HEK293T (cell line): Measurements from ENCODE around the gene PHYKPL.

ENCODE experiments used
- CTCF ChIA-PET: fragments of 350-600 bp; formaldehyde crosslinking; extraction: SDS; loops from one replicate; lab custom pipeline; 2021; ENCODE audit warnings: antibody characterized with exemption, inconsistent platforms; lab: Yijun Ruan, JAX
- POLR2A ChIA-PET: fragments of 350-600 bp; formaldehyde crosslinking; extraction: SDS; loops from one replicate; lab custom pipeline; 2020; ENCODE audit warnings: antibody characterized with exemption, inconsistent platforms; lab: Yijun Ruan, JAX
- DNase-seq: peaks from one replicate; pipeline ENCODE4 v3.0.0; 2012; ENCODE audit warnings: mixed read lengths; ENCODE audit errors: extremely low spot score
- ARNT ChIP-seq: fragments of 450-650 bp; IDR thresholded peaks from 2 replicates; pipeline ENCODE4 v1.6.1; 2017; ENCODE audit warnings: mild to moderate bottlenecking
- BHLHE40 ChIP-seq: fragments of 450-650 bp; IDR thresholded peaks from 2 replicates; pipeline ENCODE4 v1.6.1; 2016; ENCODE audit warnings: mild to moderate bottlenecking, moderate library complexity, borderline replicate concordance
- CTBP1 ChIP-seq: fragments of 450-650 bp; IDR thresholded peaks from 2 replicates; pipeline ENCODE4 v1.6.1; 2016; ENCODE audit warnings: borderline replicate concordance
- ELF4 ChIP-seq: fragments of 450-650 bp; IDR thresholded peaks from 2 replicates; pipeline ENCODE4 v1.6.1; 2017; ENCODE audit warnings: antibody characterized with exemption
- FOXA1 ChIP-seq: fragments of 450-650 bp; IDR thresholded peaks from 2 replicates; pipeline ENCODE4 v1.6.1; 2016; ENCODE audit warnings: mild to moderate bottlenecking
- FOXK2 ChIP-seq: fragments of 450-650 bp; IDR thresholded peaks from 2 replicates; pipeline ENCODE4 v1.6.1; 2016; ENCODE audit warnings: mild to moderate bottlenecking
- FOXM1 ChIP-seq: fragments of 450-650 bp; IDR thresholded peaks from 2 replicates; pipeline ENCODE4 v1.6.1; 2017; ENCODE audit warnings: mild to moderate bottlenecking, borderline replicate concordance
- HDGF ChIP-seq: fragments of 450-650 bp; IDR thresholded peaks from 2 replicates; pipeline ENCODE4 v1.6.1; 2017; ENCODE audit warnings: antibody characterized with exemption, borderline replicate concordance
- L3MBTL2 ChIP-seq: fragments of 450-650 bp; conservative IDR thresholded peaks from 2 replicates; pipeline ENCODE4 v1.6.1; 2016; ENCODE audit warnings: mild to moderate bottlenecking
- LEF1 ChIP-seq: fragments of 450-650 bp; IDR thresholded peaks from 2 replicates; pipeline ENCODE4 v1.6.1; 2017; ENCODE audit warnings: mild to moderate bottlenecking, borderline replicate concordance
- NFRKB ChIP-seq: fragments of 450-650 bp; IDR thresholded peaks from 2 replicates; pipeline ENCODE4 v1.6.1; 2016; ENCODE audit warnings: mild to moderate bottlenecking, moderate library complexity
- SP1 ChIP-seq: fragments of 450-650 bp; IDR thresholded peaks from 2 replicates; pipeline ENCODE4 v1.6.1; 2017
- SUZ12 ChIP-seq: fragments of 450-650 bp; IDR thresholded peaks from 2 replicates; pipeline ENCODE4 v1.6.1; 2016; ENCODE audit warnings: mild to moderate bottlenecking
- TARDBP ChIP-seq: fragments of 450-650 bp; IDR thresholded peaks from 2 replicates; pipeline ENCODE4 v1.6.1; 2016
- ZNF384 ChIP-seq: fragments of 450-650 bp; IDR thresholded peaks from 2 replicates; pipeline ENCODE4 v1.6.1; 2016
- TF ChIP-seq, protein P1 (sequence below): fragments of 450-650 bp; IDR thresholded peaks from 2 replicates; pipeline ENCODE4 v1.6.1; 2016

Gene PHYKPL

DNA sequence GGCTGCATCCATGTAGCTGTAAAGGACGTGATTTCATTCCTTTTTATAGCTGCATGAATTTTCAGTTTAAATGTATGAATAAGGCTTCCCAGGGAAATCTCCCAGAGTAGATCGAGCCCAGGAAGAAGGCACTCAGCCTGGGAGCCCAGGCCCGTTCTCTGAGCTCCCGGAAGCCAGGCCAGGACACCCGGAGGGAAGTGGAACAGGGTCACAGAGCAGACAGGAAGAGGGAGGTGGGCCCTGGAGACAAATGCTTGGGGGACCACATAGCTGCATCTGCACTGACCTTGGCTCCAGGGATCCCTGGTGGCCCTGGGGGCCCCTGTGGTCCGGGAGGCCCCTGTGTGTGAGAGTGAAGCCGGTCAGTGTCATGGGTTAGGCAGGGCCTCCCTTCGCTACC, 19.7 kb upstream of the PHYKPL start:
- POLR2A ChIA-PET, result interaction anchor here (2.5 kb wide), 1 partner anchor 20 kb away, joined by 7 read pairs; the partner anchor contains the start of gene PHYKPL
- DNase-seq, result no peak
- CTCF ChIA-PET, result interaction anchor here (0.8 kb wide), 1 partner anchor 20 kb away, joined by 3 read pairs; the partner anchor contains the start of gene PHYKPL
- TF ChIP-seq FOXM1 (no peak), L3MBTL2 (no peak), SP1 (no peak), FOXA1 (no peak), NFRKB (no peak), ELF4 (no peak), TARDBP (no peak), ZNF384 (no peak), BHLHE40 (no peak), FOXK2 (no peak), SUZ12 (no peak), CTBP1 (no peak), ARNT (no peak), HDGF (no peak), LEF1 (no peak)
- TF ChIP-seq, protein P1, sequence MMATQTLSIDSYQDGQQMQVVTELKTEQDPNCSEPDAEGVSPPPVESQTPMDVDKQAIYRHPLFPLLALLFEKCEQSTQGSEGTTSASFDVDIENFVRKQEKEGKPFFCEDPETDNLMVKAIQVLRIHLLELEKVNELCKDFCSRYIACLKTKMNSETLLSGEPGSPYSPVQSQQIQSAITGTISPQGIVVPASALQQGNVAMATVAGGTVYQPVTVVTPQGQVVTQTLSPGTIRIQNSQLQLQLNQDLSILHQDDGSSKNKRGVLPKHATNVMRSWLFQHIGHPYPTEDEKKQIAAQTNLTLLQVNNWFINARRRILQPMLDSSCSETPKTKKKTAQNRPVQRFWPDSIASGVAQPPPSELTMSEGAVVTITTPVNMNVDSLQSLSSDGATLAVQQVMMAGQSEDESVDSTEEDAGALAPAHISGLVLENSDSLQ, result no peak

DNA sequence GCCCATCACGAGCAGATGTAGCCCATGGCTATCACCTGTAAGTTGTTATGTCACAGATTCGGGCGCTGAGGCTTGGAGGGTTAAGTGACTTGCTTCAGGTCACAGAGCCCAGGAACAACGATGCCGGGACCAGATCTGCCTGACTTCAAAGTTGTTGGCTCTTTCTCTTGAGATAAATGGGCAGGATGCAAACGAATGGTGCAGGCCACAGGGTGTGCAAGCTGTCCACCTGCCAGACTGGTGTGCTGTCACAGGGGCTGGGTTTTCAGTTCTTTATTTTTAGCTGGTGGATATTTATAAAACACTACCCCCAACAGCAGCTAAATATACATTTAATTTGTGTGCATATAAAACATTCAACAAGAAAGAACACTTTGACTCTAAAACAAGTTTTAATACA, 17.7 kb upstream of the PHYKPL start:
- TF ChIP-seq TARDBP (no peak), FOXA1 (no peak), NFRKB (no peak), ELF4 (no peak), SP1 (no peak), L3MBTL2 (no peak), ARNT (no peak), ZNF384 (no peak), HDGF (no peak), CTBP1 (no peak), FOXK2 (no peak), LEF1 (no peak), FOXM1 (no peak), BHLHE40 (no peak), SUZ12 (no peak)
- TF ChIP-seq, protein P1, result no peak
- no peak for DNase-seq
- POLR2A ChIA-PET, result interaction anchor here (1.7 kb wide), 1 partner anchor 46 kb away, joined by 5 read pairs; the partner anchor contains the start of gene HNRNPAB
- CTCF ChIA-PET, result interaction anchor here (1.3 kb wide), 1 partner anchor 15 kb away, joined by 3 read pairs; no protein-coding TSS in a partner anchor

DNA sequence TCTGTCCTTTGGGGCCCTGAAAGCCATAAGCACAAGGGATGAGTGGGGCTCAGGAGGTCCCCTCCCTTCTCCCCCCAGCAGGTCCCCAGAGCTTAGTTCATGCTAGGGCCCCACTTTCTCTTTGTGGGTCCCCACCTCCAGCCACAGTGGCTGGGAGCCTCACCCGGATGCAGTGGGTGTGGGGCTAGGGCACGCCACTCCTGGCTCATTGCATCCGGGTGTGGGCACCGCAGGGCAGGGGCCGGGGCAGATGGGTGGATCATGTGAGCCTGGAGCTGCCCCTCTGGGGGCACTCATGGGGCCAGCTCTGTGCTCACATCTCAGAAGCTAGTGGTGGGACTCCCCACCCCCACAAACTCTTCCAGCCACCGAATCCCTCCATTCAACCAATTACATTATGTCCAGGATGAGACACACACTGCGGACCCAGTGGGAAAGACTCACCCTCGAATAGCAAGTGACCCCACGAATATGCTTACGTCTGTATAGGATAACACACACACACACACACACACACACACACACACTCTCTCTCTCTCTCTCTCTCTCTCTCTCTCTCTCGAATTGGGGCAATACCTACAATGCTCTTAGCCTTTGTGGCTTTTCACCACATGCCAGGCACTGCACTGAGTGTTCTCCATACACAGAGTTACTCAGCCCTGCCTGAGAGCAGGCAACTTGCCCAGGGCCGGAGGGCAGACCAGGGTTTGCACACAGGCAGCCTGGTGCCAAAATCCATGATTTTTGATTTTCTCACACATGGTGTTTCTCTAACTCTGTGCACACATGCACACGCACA, 16.8 kb upstream of the PHYKPL start:
- DNase-seq, result no peak
- no peak for TF ChIP-seq FOXM1
- no peak for TF ChIP-seq SP1
- TF ChIP-seq BHLHE40, result no peak
- TF ChIP-seq HDGF, result no peak
- TF ChIP-seq CTBP1, result no peak
- TF ChIP-seq NFRKB, result no peak
- TF ChIP-seq ZNF384, result no peak
- TF ChIP-seq, protein P1, result no peak
- TF ChIP-seq FOXA1, result no peak
- no peak for TF ChIP-seq LEF1
- no peak for TF ChIP-seq L3MBTL2
- TF ChIP-seq SUZ12, result no peak
- no peak for TF ChIP-seq ELF4
- no peak for TF ChIP-seq FOXK2
- TF ChIP-seq ARNT, result no peak
- no peak for TF ChIP-seq TARDBP
- POLR2A ChIA-PET, result interaction anchor here (1.0 to 1.7 kb wide), 2 partner anchors 17 to 45 kb away, joined by 5 read pairs; partner anchors contain the start of genes HNRNPAB and PHYKPL
- CTCF ChIA-PET, result interaction anchor here (1.0 kb wide), 1 partner anchor 15 kb away, joined by 3 read pairs; no protein-coding TSS in a partner anchor

DNA sequence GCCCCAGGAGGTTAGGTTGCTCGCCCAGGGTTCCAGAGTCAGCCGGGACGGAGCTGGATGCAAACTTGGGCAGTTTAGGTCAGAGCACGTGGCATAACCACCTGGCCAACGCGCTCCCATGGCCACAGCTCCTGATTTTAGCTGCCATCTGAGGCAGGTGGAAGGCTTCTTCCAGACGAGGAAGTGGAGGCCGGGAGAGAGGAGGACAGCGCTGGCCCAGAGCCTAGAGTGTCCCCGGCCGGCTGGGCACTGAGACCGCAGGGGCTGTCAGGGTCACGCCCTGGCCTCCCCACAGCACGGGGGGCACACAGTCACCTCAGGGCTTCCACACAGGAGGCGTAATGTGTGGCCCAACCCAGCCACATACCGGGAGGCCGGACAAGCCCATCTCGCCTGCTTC, 16.1 kb upstream of the PHYKPL start:
- TF ChIP-seq SUZ12 (no peak), BHLHE40 (no peak), FOXM1 (no peak), HDGF (no peak), TARDBP (no peak), CTBP1 (no peak), L3MBTL2 (no peak), NFRKB (no peak), FOXA1 (no peak), SP1 (no peak), ZNF384 (no peak)
- TF ChIP-seq, protein P1, result no peak
- CTCF ChIA-PET, result interaction anchor here (1.0 kb wide), 1 partner anchor 14 kb away, joined by 3 read pairs; no protein-coding TSS in a partner anchor
- POLR2A ChIA-PET, result interaction anchor here (1.0 to 1.7 kb wide), 2 partner anchors 16 to 45 kb away, joined by 5 read pairs; partner anchors contain the start of genes HNRNPAB and PHYKPL
- no peak for DNase-seq
